Smooth muscle cell of the pulmonary artery (primary cell): ENCODE results near the gene ZNF148. TPM values are rescaled to one million over a fixed set of nuclear protein-coding genes. Genes with fewer than 3 reads are reported as not detected.

Experiments
- total RNA-seq: library from RNA; depleted of rRNA; stranded (reverse); fragments of >200 nt; gene quantifications from 2 replicates; pipeline ENCODE4 v1.2.3, GENCODE V29; 2014

The ZNF148 gene, protein sequence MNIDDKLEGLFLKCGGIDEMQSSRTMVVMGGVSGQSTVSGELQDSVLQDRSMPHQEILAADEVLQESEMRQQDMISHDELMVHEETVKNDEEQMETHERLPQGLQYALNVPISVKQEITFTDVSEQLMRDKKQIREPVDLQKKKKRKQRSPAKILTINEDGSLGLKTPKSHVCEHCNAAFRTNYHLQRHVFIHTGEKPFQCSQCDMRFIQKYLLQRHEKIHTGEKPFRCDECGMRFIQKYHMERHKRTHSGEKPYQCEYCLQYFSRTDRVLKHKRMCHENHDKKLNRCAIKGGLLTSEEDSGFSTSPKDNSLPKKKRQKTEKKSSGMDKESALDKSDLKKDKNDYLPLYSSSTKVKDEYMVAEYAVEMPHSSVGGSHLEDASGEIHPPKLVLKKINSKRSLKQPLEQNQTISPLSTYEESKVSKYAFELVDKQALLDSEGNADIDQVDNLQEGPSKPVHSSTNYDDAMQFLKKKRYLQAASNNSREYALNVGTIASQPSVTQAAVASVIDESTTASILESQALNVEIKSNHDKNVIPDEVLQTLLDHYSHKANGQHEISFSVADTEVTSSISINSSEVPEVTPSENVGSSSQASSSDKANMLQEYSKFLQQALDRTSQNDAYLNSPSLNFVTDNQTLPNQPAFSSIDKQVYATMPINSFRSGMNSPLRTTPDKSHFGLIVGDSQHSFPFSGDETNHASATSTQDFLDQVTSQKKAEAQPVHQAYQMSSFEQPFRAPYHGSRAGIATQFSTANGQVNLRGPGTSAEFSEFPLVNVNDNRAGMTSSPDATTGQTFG
- 33.2 and 34.1 TPM in 2 replicates for total RNA-seq

DNA sequence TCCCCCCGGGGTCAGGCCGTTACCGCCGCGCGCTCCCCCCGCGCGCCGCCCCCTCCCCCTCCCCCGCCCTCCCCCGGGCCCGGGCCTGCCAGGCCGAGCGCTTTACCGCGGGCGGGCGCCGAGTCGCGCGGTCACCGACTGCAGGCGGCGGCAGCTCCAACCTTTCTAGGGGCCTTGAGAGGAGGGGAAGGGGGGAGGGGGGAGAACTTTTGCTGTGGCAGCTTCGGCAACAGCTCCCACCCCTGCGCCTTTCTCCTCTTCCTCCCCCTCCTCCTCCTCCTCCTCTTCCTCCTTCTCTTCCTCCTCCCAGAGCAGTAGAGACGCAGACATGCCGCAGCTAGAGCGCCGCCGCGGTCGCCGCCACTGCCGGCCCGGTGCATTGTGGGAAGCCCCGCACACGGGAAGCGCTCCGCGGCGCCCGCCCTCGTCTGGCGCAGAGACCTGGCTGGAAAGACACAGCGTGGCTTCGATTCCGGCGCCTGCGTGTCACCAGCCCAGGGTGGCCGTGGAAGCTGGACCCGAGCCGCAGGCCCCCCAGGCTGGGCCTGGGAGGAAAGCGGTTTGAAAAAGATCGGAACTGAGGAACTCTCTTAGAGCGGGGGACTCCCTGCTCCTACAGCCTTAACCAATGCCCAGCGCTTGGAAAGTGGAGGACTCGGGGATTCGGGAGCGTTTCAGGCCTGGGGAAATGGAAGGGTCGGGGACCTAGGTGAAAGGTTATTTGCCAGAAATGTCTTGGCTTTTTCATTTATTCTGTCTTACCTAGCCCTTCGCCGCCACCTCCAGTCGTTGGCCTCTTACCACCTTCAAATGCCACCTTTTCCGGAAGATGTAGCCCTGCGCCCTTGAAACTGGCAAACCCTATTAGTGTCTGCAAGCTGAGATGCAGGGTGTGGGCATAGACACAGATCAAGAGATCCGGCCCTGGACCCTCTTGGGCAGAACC is at the start of gene ZNF148:
ZNF148 (minus strand) TSS at position 330 of the 946 bp plus-strand sequence. CDS start 61,685 bp downstream, outside the sequence.

DNA sequence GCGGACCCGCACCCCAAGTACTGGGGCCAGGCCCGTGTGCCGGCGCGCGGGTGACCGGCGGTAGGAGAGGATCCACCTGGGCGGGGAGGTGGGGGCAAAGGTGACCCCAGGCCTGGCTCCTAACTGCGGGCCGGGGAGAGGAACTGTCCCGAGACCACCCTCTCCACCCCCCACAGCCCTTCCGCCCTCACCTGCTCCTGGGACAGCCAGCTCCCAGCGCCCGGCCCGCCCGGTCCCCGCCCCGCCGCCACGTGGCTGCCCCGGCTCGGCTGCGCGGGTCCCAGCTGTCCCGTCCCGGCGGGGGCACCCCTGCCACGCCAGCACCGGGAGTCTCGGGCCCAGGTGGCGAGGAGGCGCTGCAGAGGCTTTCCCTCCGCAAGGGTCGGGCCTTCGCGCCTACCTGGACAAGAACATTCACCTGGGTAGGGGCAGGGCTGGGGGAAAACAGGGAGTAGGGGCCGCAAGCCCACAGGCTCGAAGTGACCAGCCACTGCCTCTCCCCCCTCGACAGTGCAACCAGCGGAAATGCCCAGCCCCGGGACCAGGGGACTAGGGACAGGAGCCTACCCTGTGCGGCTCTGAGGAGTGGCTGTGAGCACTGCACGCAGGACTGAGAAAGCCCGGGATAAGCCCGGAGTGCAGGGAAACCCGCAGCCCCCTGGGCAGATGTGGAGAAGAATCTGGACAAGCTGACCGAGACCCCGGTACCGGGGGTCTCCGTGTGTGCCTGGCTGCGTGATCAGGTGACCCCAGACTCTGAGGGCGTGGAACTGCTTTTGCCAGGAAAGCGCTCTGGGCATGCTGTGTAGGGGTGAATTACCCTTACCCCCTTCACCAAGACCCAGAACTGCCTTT is 162.4 kb downstream of the ZNF148 start, which contains the start of gene SLC12A8:
SLC12A8 (minus strand) TSS at position 240 of the 855 bp plus-strand sequence. CDS start 1,399 bp downstream, outside the sequence.

Other genes starting within 250 kb of the ZNF148 start
- gene SLC12A8, start 162.6 kb downstream of the ZNF148 start, total RNA-seq, result 13.2 and 17.9 TPM in 2 replicates
- gene SNX4, start 144.9 kb upstream of the ZNF148 start, total RNA-seq, result 18.7 and 23.8 TPM in 2 replicates
- gene OSBPL11, start 220.2 kb upstream of the ZNF148 start, total RNA-seq, result 11.7 and 12.8 TPM in 2 replicates